ENCODE measurements around the gene WNT10A. TPM values are rescaled to one million over a fixed set of nuclear protein-coding genes. Genes with fewer than 3 reads are reported as not detected.

Gene WNT10A
- total RNA-seq (under 1 TPM in 2 of 10 donors, not detected in 8; 0.28 to 0.56 TPM), polyA plus RNA-seq (under 1 TPM; 0.01 to 0.07 TPM)
- long read RNA-seq, donor 1, result 0 reads
- long read RNA-seq, donor 2, result 0 reads
- long read RNA-seq, donor 3, result 0 reads

DNA sequence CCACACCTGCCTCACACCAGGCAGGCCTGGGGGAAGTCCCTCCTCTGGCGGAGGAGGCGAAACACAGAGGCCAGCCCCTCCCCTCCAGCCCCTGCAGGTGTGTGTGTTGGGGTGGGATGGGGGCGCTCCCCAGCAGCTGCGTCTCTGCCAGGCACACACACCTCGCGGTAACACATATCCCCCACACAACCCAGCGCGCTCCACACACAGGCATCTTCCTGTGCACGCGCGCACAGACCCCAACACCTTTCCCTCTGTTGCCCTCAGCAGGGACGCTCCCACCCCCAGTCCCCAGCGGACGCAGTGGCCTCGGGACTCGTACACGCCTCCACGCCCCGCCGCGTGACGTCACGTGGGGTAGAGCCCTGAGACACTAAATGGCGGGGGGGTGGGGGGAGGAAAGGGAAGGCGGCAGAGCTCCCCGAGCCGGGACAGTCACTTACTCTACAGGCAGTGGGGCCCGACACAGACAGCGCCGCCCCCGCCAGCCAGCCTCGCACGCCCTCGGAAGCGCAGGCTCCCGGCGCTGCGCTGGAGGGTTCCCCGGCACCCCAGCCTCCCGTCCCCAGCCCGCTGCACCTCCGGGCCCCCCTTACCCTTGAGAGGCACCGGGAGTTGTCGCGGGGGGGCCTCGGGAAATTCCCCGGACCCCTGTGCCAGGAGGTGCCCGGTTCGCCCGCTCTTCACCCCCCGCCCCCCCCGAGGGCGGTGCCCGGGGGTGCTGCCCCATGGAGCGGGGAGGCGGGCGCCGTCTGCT, at the start of gene WNT10A:
WNT10A (plus strand) TSS at position 751 of the 757 bp plus-strand sequence. CDS start 144 bp downstream, outside the sequence.
- ATAC-seq, result peak in 2 of 8 donors; percentile 13 to 17

DNA sequence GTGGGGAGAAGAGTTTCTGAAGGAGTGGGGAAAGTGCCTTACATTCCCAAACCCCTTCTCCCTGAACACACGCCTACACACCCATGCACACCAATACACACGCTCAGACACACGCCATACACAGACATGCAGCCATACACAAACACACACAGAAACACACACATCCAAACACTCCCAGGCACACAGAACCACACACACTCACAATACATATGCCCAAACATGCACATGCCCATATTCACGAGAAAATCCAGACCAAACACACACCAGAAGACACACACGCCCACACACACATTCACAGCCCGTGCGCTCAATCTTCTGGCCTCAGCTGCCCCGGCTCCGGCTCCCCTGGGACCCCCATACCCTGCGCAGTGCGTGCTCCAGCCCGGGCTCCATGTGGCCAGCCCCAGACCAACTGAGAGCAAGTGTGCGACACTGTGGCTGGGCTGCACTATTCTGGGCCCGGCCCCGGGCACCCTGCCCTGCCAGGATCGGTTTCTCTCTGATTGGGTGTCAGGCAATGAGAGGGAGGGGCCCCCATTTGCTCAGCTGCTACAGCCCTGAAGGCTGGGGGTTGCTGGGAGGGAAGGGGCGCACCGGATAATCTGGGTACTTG, 49.2 kb upstream of the WNT10A start, which contains the start of gene PRKAG3:
PRKAG3 (minus strand) TSS at position 426 of the 613 bp plus-strand sequence.
- intact Hi-C loops (cut with DNase I), result loop anchor here in 1 of 10 donors (10.0 kb wide), 1 partner anchor 117 kb away; the partner anchor contains the start of gene TTLL4
- WGBS, 2 donors, result 65% methylated on average over 18 of the region's 18 CpGs
- H3K4me3 ChIP-seq, result no peak within 1 kb of the TSS

More for the DNA sequence above, at the start of gene WNT10A:
- H3K4me1 ChIP-seq, result peaks cover 0 to 31% (median 26%) of the 10 kb centered on the region in 9 donors
- TF ChIP-seq, protein P1, sequence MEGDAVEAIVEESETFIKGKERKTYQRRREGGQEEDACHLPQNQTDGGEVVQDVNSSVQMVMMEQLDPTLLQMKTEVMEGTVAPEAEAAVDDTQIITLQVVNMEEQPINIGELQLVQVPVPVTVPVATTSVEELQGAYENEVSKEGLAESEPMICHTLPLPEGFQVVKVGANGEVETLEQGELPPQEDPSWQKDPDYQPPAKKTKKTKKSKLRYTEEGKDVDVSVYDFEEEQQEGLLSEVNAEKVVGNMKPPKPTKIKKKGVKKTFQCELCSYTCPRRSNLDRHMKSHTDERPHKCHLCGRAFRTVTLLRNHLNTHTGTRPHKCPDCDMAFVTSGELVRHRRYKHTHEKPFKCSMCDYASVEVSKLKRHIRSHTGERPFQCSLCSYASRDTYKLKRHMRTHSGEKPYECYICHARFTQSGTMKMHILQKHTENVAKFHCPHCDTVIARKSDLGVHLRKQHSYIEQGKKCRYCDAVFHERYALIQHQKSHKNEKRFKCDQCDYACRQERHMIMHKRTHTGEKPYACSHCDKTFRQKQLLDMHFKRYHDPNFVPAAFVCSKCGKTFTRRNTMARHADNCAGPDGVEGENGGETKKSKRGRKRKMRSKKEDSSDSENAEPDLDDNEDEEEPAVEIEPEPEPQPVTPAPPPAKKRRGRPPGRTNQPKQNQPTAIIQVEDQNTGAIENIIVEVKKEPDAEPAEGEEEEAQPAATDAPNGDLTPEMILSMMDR (IDR thresholded peaks at IDR 0.05), result no peak
- no peaks in the 10 kb centered on the region for H3K9me3 ChIP-seq
- peak within 1 kb of the TSS in 1 of 10 donors; percentile 40 for H3K27ac ChIP-seq
- no peaks in the 10 kb centered on the region for H3K36me3 ChIP-seq
- peaks cover 24 to 100% (median 97%) of the 10 kb centered on the region in 7 donors for H3K27me3 ChIP-seq
- 2% methylated on average over 52 to 57 of the region's 58 CpGs for WGBS, 2 donors
- DNase-seq, result no peak
- H3K4me3 ChIP-seq, result peak within 1 kb of the TSS; percentile 3 to 39 (median 19)
- intact Hi-C loops (cut with DNase I), result no loop called here

DNA sequence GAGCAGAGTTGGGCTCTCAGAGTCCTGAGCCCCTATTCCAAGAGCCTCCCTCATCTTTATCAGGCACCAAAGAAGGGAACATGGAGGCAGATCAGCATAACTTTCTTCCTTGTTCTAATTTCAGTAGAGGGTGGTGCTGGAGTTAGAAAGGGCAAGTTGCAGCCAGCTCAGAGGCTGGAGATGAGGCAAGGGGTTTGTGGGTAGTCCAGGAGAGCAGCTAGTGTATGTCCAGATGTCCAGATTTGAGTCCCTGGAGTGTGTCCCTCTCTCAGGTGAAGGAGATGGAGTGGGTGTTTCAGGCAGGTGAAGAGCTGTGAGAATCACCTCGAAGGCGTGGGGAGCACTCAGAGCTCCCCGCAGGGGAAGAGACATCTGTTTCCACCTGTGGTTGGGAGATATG, 48.6 kb upstream of the WNT10A start:
- H3K9me3 ChIP-seq, result peaks cover 0 to 4% (median 0%) of the 10 kb centered on the region in 11 donors

More for the DNA sequence above, 49.2 kb upstream of the WNT10A start, which contains the start of gene PRKAG3:
- peak; percentile 31 to 48 for DNase-seq
- Histone ChIP-seq H3K36me3 (no peaks in the 10 kb centered on the region), H3K9me3 (no peaks in the 10 kb centered on the region), H3K27ac (peak within 1 kb of the TSS in 8 of 10 donors; percentile 62 to 87 (median 68)), H3K4me1 (peaks cover 0 to 28% (median 13%) of the 10 kb centered on the region in 9 donors), H3K27me3 (peaks cover 0 to 59% (median 32%) of the 10 kb centered on the region in 7 donors)
- peak; percentile 20 to 66 (median 36) for ATAC-seq
- TF ChIP-seq, protein P1 (IDR thresholded peaks at IDR 0.05), result no peak

More for the DNA sequence above, 48.6 kb upstream of the WNT10A start:
- TF ChIP-seq, protein P1 (IDR thresholded peaks at IDR 0.05), result no peak
- H3K27ac ChIP-seq, result peak overlapping the region in 8 of 10 donors; percentile 62 to 87 (median 68)
- intact Hi-C loops (cut with DNase I), result loop anchor here in 1 of 10 donors (10.0 kb wide), 1 partner anchor 117 kb away; the partner anchor contains the start of gene TTLL4
- no peaks in the 10 kb centered on the region for H3K36me3 ChIP-seq
- H3K4me3 ChIP-seq, result no peak overlapping the region
- peaks cover 0 to 65% (median 32%) of the 10 kb centered on the region in 7 donors for H3K27me3 ChIP-seq
- no peak for DNase-seq
- peak in 4 of 8 donors; percentile 6 to 41 (median 19) for ATAC-seq
- 56 to 84% methylated on average over 3 of the region's 3 CpGs for WGBS, 2 donors
- peaks cover 0 to 28% (median 13%) of the 10 kb centered on the region in 9 donors for H3K4me1 ChIP-seq
